Measurements from ENCODE around the gene FAM131C.
"Not testable (repeated sequence)": the region's sequence is repeated elsewhere in the genome, so short reads cannot be mapped to it uniquely, and the experiment has no call there.

GRCh38 chr1:16058394-16059120 is 14.9 kb downstream of the FAM131C start:
- TF ChIP-seq, protein P1, sequence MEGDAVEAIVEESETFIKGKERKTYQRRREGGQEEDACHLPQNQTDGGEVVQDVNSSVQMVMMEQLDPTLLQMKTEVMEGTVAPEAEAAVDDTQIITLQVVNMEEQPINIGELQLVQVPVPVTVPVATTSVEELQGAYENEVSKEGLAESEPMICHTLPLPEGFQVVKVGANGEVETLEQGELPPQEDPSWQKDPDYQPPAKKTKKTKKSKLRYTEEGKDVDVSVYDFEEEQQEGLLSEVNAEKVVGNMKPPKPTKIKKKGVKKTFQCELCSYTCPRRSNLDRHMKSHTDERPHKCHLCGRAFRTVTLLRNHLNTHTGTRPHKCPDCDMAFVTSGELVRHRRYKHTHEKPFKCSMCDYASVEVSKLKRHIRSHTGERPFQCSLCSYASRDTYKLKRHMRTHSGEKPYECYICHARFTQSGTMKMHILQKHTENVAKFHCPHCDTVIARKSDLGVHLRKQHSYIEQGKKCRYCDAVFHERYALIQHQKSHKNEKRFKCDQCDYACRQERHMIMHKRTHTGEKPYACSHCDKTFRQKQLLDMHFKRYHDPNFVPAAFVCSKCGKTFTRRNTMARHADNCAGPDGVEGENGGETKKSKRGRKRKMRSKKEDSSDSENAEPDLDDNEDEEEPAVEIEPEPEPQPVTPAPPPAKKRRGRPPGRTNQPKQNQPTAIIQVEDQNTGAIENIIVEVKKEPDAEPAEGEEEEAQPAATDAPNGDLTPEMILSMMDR (conservative IDR thresholded peaks at IDR 0.05 in 1 of 2, IDR thresholded peaks at IDR 0.05 in 1 of 2; ENCODE audit: extremely low read depth in 1 of 2, insufficient read depth in 1 of 2, low read depth in 1 of 2, low read length in 2 of 2): not testable (repeated sequence)
- not testable (repeated sequence) for TF ChIP-seq EZH2 (IDR thresholded peaks at IDR 0.05; ENCODE audit: borderline replicate concordance, low read length)

All from mammary epithelial cell (primary cell).